HepG2 (cell line): ENCODE data around the gene TRIM44. TPM values are rescaled to one million over a fixed set of nuclear protein-coding genes. Genes with fewer than 3 reads are reported as not detected.

Experiments
- ATAC-seq: fragments of 200-7000 bp; cut with Tn5 transposase; 3 replicates; pipeline ENCODE4 v1.9.1; 2020; ENCODE audit warnings: mild to moderate bottlenecking, moderate library complexity
- BruUV-seq: library from RNA; stranded (reverse); fragments of 400-500 nt; replicated peaks from 2 replicates; lab custom pipeline; 2021; lab: Mats Ljungman, UMichigan
- CTCF ChIA-PET: fragments of 300-600 bp; formaldehyde crosslinking; extraction: SDS; loops from one replicate; lab custom pipeline; 2021; ENCODE audit warnings: low total read pairs, inconsistent platforms, low intra/inter-chr PET ratio; lab: Yijun Ruan, JAX
- POLR2A ChIA-PET: fragments of 350-600 bp; sonication (Branson Sonifier 250); formaldehyde crosslinking; loops from one replicate; lab custom pipeline; 2020; ENCODE audit warnings: antibody characterized with exemption, inconsistent platforms; lab: Yijun Ruan, JAX
- DNase-seq: peaks from one replicate; pipeline ENCODE4 v3.0.0-alpha.2; 2015; ENCODE audit warnings: low spot score
- FAIRE-seq: peaks from 3 replicates; lab custom pipeline; 2011; peaks lifted over from hg19 to GRCh38; lab: Jason Lieb, UNC
- H2AFZ ChIP-seq: one replicate; pipeline ENCODE4 v1.6.1; 2011; ENCODE audit warnings: low read length, inconsistent platforms
- H3K27ac ChIP-seq: fragments of 300-600 bp; 3 replicates; pipeline ENCODE4 v1.8.0; 2011; ENCODE audit warnings: mixed run types, mild to moderate bottlenecking, mixed read lengths, low read length, inconsistent platforms; ENCODE audit not compliant: insufficient read depth; ENCODE audit errors: extremely low read length
- H3K27me3 ChIP-seq, 2 experiments: fragments of 200-600 bp in 1 of 2; 2 replicates in 1 of 2; 3 replicates in 1 of 2; pipeline versions ENCODE4 v1.6.0 to v1.8.0; 2011; ENCODE audit warnings: low read length in 2 of 2, mild to moderate bottlenecking in 2 of 2, moderate library complexity in 2 of 2, inconsistent platforms in 1 of 2; ENCODE audit not compliant: insufficient read depth in 2 of 2, control insufficient read depth in 1 of 2
- H3K36me3 ChIP-seq, 2 experiments: fragments of 200-600 bp in 1 of 2; replicated peaks in 1 of 2; 2 replicates in 1 of 2; 3 replicates in 1 of 2; pipeline versions ENCODE4 v1.5.1 to v1.8.0; 2011; ENCODE audit warnings: low read length in 2 of 2, inconsistent platforms in 1 of 2; ENCODE audit not compliant: insufficient read depth in 2 of 2, control insufficient read depth in 1 of 2
- H3K4me1 ChIP-seq: 2 replicates; pipeline ENCODE4 v1.5.1; 2012; ENCODE audit warnings: low read length, inconsistent platforms; ENCODE audit not compliant: insufficient read depth
- H3K4me2 ChIP-seq: 2 replicates; pipeline ENCODE4 v1.6.0; 2011; ENCODE audit warnings: low read depth, low read length, inconsistent platforms
- H3K4me3 ChIP-seq, 3 experiments: fragments of 200-600 bp in 1 of 3; sonication (generic), shearing (Covaris generic) in 1 of 3; replicated peaks in 1 of 3; 2 replicates each; pipeline ENCODE4 v1.5.1; 2011 to 2016; ENCODE audit warnings: low read length in 3 of 3, inconsistent platforms in 2 of 3, low read depth in 2 of 3, mild to moderate bottlenecking in 2 of 3, control low read depth in 1 of 3, mixed read lengths in 1 of 3; ENCODE audit not compliant: insufficient read depth in 1 of 3
- H3K79me2 ChIP-seq: one replicate; pipeline ENCODE4 v1.6.1; 2011; ENCODE audit warnings: low read length, inconsistent platforms; ENCODE audit not compliant: insufficient read depth
- H3K9ac ChIP-seq: 2 replicates; pipeline ENCODE4 v1.6.0; 2011; ENCODE audit warnings: mild to moderate bottlenecking, low read depth, low read length, inconsistent platforms; ENCODE audit not compliant: insufficient read depth
- H3K9me3 ChIP-seq: 2 replicates; pipeline ENCODE4 v1.5.1; 2012; ENCODE audit warnings: mild to moderate bottlenecking, low read length
- H4K20me1 ChIP-seq: 2 replicates; pipeline ENCODE4 v1.6.0; 2011; ENCODE audit warnings: inconsistent platforms, mild to moderate bottlenecking, low read length, moderate library complexity; ENCODE audit not compliant: insufficient read depth
- ATRX ChIP-seq: sonication (generic); formaldehyde crosslinking; IDR thresholded peaks from 2 replicates; pipeline ENCODE4 v1.4.0; 2020; ENCODE audit warnings: missing genetic modification reagents, borderline replicate concordance
- BRCA1 ChIP-seq: sonication (generic); formaldehyde crosslinking; IDR thresholded peaks from 2 replicates; pipeline ENCODE4 v1.4.0; 2020; ENCODE audit warnings: missing genetic modification reagents
- GATA4 ChIP-seq: sonication (generic); IDR thresholded peaks from 2 replicates; pipeline ENCODE4 v1.6.1; 2016; ENCODE audit warnings: antibody characterized with exemption, low read depth, borderline replicate concordance
- PHF21A ChIP-seq: sonication (generic); formaldehyde crosslinking; IDR thresholded peaks from 2 replicates; pipeline ENCODE4 v1.5.0; 2020; ENCODE audit warnings: mild to moderate bottlenecking, missing genetic modification reagents
- ZC3H13 ChIP-seq: sonication (generic); formaldehyde crosslinking; IDR thresholded peaks from 2 replicates; pipeline ENCODE4 v1.8.1; 2023; ENCODE audit warnings: mild to moderate bottlenecking, missing genetic modification reagents, moderate library complexity
- ZNF10 ChIP-seq: sonication (generic); formaldehyde crosslinking; IDR thresholded peaks from 2 replicates; pipeline ENCODE4 v1.4.0; 2020; ENCODE audit warnings: mild to moderate bottlenecking, low read depth, missing genetic modification reagents, borderline replicate concordance
- ZNF343 ChIP-seq: sonication (generic); formaldehyde crosslinking; IDR thresholded peaks from 2 replicates; pipeline ENCODE4 v1.4.0; 2020; ENCODE audit warnings: mild to moderate bottlenecking, missing genetic modification reagents
- ZNF720 ChIP-seq: sonication (generic); formaldehyde crosslinking; IDR thresholded peaks from 2 replicates; pipeline ENCODE4 v1.4.0; 2020; ENCODE audit warnings: missing genetic modification reagents
- ZNF777 ChIP-seq: sonication (generic); formaldehyde crosslinking; IDR thresholded peaks from 2 replicates; pipeline ENCODE4 v1.4.0; 2020; ENCODE audit warnings: missing genetic modification reagents
- WGBS: methylation state at CpG from one replicate; pipeline ENCODE4 v1.1.6; 2017; ENCODE audit warnings: low lambda C conversion rate; 5-methylcytosine and 5-hydroxymethylcytosine counted together
- in situ Hi-C: cut with HindIII; loops from 2 replicates; pipeline ENCODE4 v1.10.0; 2017; ENCODE audit warnings: low pct_unique_long_range_greater_than_20kb; ENCODE audit not compliant: extremely low pct_ligation_motif_present
- intact Hi-C: fragments of 100-400 bp; cut with micrococcal nuclease; formaldehyde crosslinking; loops from one replicate; pipeline ENCODE4 v1.10.0; 2022; ENCODE audit not compliant: unreplicated experiment
- polyA plus RNA-seq, 8 experiments: library from polyadenylated mRNA; depleted of rRNA in 3 of 8; stranded (reverse) in 7 of 8; unstranded in 1 of 8; fragments of >200 nt; fragmentation: Illumina TruSeq in 4 of 8; extraction: Trizol in 4 of 8; gene quantifications; 2 replicates each; pipeline versions ENCODE4 v1.2.1 to v1.2.3, GENCODE V29; 2011 to 2016; ENCODE audit warnings: low read depth in 4 of 8, missing spikeins in 1 of 8, mixed read lengths in 1 of 8; ENCODE audit not compliant: insufficient read depth in 1 of 8
- total RNA-seq, 5 experiments: library from RNA; depleted of rRNA; stranded (reverse); fragments of >200 nt; fragmentation: Illumina TruSeq; extraction: Trizol; gene quantifications; 2 replicates each; pipeline ENCODE4 v1.2.3, GENCODE V29; 2016; ENCODE audit warnings: low read depth in 1 of 5
- TF ChIP-seq, protein P1 (sequence below): sonication (generic); formaldehyde crosslinking; IDR thresholded peaks from 2 replicates; pipeline ENCODE4 v1.9.0; 2022; ENCODE audit warnings: missing genetic modification reagents, mild to moderate bottlenecking, borderline replicate concordance
- TF ChIP-seq, protein P2 (sequence below): sonication (generic); formaldehyde crosslinking; IDR thresholded peaks from 2 replicates; pipeline ENCODE4 v1.4.0; 2020; ENCODE audit warnings: mild to moderate bottlenecking, missing genetic modification reagents
- TF ChIP-seq, protein P3 (sequence below): sonication (generic); formaldehyde crosslinking; IDR thresholded peaks from 2 replicates; pipeline ENCODE4 v1.9.0; 2022; ENCODE audit warnings: low read depth, missing genetic modification reagents
- TF ChIP-seq, protein P4 (sequence below), 2 experiments: sonication (generic) in 1 of 2; formaldehyde crosslinking in 1 of 2; IDR thresholded peaks; 2 replicates each; pipeline versions ENCODE4 v1.4.0 to v1.6.1; 2016 to 2020; ENCODE audit warnings: borderline replicate concordance in 1 of 2, low read depth in 1 of 2, mild to moderate bottlenecking in 1 of 2, missing genetic modification reagents in 1 of 2
- TF ChIP-seq, protein P5 (sequence below): sonication (generic); formaldehyde crosslinking; IDR thresholded peaks from 2 replicates; pipeline ENCODE4 v1.9.0; 2021; ENCODE audit warnings: missing genetic modification reagents, borderline replicate concordance

Gene TRIM44
- total and polyA plus RNA-seq, 2 of the 13 experiments (the other 11 are each of a cell fraction or from before 2014, with no cell fraction given): 22.7 to 50.3 TPM

DNA sequence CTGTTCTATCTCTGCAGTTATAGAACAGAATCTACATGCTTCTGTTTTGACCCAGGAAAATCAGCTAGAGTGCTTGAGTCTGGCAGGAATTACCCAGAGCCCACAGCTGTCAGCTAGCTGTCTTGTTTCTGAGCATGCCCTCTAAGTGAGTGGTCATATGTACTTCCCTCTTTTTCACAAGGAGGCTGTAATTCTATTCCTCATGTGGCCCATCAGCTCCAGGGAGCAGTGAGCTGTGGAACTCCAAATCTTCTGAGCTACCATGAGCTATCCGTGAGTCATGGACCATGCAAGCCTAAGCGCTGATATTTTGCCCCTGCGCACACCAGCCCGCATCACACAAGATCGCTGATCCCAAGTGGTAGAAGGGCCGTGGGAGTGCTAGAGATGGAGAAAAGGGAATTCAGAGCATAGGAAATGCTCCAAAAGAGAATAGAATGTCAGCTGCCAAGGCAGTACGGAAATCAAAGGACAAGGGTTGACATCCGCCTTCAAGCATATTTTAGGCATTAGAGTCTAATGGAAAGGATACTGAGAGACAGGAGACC, 38.9 kb upstream of the TRIM44 start:
- no TSS peak for BruUV-seq
- ChIA-PET POLR2A (no interaction called here), CTCF (no interaction called here)
- Histone ChIP-seq H3K4me3 (no peak overlapping the region), H4K20me1 (no peaks in the 10 kb centered on the region), H2AFZ (no peak overlapping the region), H3K4me1 (no peaks in the 10 kb centered on the region; the same call in 1 of the 2 replicates), H3K9me3 (no peaks in the 10 kb centered on the region), H3K9ac (no peak overlapping the region), H3K27me3 (peaks cover 1 to 21% of the 10 kb centered on the region in 2 experiments; a peak in 3 of 5 replicates), H3K4me2 (no peak overlapping the region), H3K79me2 (no peaks in the 10 kb centered on the region), H3K27ac (no peak overlapping the region), H3K36me3 (no peaks in the 10 kb centered on the region)
- FAIRE-seq (no peak), DNase-seq (no peak), ATAC-seq (no peak)
- intact Hi-C loops: no loop called here
- in situ Hi-C loops: loop anchor here (25.0 kb wide), 1 partner anchor 864 kb away; no protein-coding TSS in a partner anchor
- WGBS: 57% methylated on average over 8 of the region's 8 CpGs
- TF ChIP-seq GATA4: no peak
- TF ChIP-seq ATRX (CRISPR knock-in tag): no peak
- no peak for TF ChIP-seq ZNF10
- no peak for TF ChIP-seq ZNF343 (CRISPR knock-in tag)
- no peak for TF ChIP-seq ZC3H13 (CRISPR knock-in tag)
- TF ChIP-seq, protein P1, sequence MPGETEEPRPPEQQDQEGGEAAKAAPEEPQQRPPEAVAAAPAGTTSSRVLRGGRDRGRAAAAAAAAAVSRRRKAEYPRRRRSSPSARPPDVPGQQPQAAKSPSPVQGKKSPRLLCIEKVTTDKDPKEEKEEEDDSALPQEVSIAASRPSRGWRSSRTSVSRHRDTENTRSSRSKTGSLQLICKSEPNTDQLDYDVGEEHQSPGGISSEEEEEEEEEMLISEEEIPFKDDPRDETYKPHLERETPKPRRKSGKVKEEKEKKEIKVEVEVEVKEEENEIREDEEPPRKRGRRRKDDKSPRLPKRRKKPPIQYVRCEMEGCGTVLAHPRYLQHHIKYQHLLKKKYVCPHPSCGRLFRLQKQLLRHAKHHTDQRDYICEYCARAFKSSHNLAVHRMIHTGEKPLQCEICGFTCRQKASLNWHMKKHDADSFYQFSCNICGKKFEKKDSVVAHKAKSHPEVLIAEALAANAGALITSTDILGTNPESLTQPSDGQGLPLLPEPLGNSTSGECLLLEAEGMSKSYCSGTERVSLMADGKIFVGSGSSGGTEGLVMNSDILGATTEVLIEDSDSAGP (CRISPR knock-in tag): no peak
- TF ChIP-seq, protein P2, sequence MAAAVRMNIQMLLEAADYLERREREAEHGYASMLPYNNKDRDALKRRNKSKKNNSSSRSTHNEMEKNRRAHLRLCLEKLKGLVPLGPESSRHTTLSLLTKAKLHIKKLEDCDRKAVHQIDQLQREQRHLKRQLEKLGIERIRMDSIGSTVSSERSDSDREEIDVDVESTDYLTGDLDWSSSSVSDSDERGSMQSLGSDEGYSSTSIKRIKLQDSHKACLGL: no peak
- TF ChIP-seq PHF21A: no peak
- no peak for TF ChIP-seq ZNF720 (CRISPR knock-in tag)
- TF ChIP-seq ZNF777 (CRISPR knock-in tag): no peak
- TF ChIP-seq, protein P3, sequence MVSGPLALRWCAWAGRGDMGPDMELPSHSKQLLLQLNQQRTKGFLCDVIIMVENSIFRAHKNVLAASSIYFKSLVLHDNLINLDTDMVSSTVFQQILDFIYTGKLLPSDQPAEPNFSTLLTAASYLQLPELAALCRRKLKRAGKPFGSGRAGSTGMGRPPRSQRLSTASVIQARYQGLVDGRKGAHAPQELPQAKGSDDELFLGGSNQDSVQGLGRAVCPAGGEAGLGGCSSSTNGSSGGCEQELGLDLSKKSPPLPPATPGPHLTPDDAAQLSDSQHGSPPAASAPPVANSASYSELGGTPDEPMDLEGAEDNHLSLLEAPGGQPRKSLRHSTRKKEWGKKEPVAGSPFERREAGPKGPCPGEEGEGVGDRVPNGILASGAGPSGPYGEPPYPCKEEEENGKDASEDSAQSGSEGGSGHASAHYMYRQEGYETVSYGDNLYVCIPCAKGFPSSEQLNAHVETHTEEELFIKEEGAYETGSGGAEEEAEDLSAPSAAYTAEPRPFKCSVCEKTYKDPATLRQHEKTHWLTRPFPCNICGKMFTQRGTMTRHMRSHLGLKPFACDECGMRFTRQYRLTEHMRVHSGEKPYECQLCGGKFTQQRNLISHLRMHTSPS (CRISPR knock-in tag): no peak
- no peak for TF ChIP-seq BRCA1 (CRISPR knock-in tag)
- TF ChIP-seq, protein P4, sequence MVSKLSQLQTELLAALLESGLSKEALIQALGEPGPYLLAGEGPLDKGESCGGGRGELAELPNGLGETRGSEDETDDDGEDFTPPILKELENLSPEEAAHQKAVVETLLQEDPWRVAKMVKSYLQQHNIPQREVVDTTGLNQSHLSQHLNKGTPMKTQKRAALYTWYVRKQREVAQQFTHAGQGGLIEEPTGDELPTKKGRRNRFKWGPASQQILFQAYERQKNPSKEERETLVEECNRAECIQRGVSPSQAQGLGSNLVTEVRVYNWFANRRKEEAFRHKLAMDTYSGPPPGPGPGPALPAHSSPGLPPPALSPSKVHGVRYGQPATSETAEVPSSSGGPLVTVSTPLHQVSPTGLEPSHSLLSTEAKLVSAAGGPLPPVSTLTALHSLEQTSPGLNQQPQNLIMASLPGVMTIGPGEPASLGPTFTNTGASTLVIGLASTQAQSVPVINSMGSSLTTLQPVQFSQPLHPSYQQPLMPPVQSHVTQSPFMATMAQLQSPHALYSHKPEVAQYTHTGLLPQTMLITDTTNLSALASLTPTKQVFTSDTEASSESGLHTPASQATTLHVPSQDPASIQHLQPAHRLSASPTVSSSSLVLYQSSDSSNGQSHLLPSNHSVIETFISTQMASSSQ (IDR thresholded peaks at IDR 0.05; ENCODE audit: low read depth): no peak
- TF ChIP-seq, protein P4 (CRISPR knock-in tag; IDR thresholded peaks at IDR 0.05; ENCODE audit: borderline replicate concordance): no peak
- TF ChIP-seq, protein P5, sequence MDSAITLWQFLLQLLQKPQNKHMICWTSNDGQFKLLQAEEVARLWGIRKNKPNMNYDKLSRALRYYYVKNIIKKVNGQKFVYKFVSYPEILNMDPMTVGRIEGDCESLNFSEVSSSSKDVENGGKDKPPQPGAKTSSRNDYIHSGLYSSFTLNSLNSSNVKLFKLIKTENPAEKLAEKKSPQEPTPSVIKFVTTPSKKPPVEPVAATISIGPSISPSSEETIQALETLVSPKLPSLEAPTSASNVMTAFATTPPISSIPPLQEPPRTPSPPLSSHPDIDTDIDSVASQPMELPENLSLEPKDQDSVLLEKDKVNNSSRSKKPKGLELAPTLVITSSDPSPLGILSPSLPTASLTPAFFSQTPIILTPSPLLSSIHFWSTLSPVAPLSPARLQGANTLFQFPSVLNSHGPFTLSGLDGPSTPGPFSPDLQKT (CRISPR knock-in tag): no peak
